ENCODE results near the gene DNLZ.
A peak's percentile ranks its signal among the peaks of the same experiment; 100 is the strongest.
"Not testable (repeated sequence)": the region's sequence is repeated elsewhere in the genome, so short reads cannot be mapped to it uniquely, and the experiment has no call there.

Gene DNLZ

GRCh38 chr9:136363106-136363948, at the start of gene DNLZ:
TSS of gene DNLZ (minus strand) at chr9:136363744. CDS start at chr9:136363714, 30 bp downstream.
- peak; percentile 98 for DNase-seq

GRCh38 chr9:136412962-136413361, 49.4 kb upstream of the DNLZ start:
- DNase-seq: no peak

- DNase-seq: peak; percentile 25
Observed at GRCh38 chr9:136411378-136411777, 47.8 kb upstream of the DNLZ start.

GRCh38 chr9:136410500-136411287, 47.1 kb upstream of the DNLZ start, which contains the start of the genes ENTR1 and PMPCA:
TSS of gene ENTR1 (minus strand) at chr9:136410614. CDS start at chr9:136410397, 217 bp downstream.
TSS of gene PMPCA (plus strand) at chr9:136410658. CDS start at chr9:136410669, 11 bp downstream.
- peak; percentile 95 for DNase-seq

GRCh38 chr9:136409557-136410455, 46.3 kb upstream of the DNLZ start:
- DNase-seq: peak; percentile 54

- peak; percentile 56 for DNase-seq
Observed at GRCh38 chr9:136407911-136408310, 44.4 kb upstream of the DNLZ start.

- DNase-seq: not testable (repeated sequence)
Observed at GRCh38 chr9:136407061-136407460, 43.5 kb upstream of the DNLZ start.

GRCh38 chr9:136405904-136406303, 42.4 kb upstream of the DNLZ start:
- DNase-seq: not testable (repeated sequence)

GRCh38 chr9:136405481-136405880, 41.9 kb upstream of the DNLZ start:
- DNase-seq: no peak

- no peak for DNase-seq
Observed at GRCh38 chr9:136404801-136405136, 41.2 kb upstream of the DNLZ start.

- DNase-seq: peak; percentile 79
Observed at GRCh38 chr9:136403915-136404800, 40.6 kb upstream of the DNLZ start.

- DNase-seq: peak; percentile 88
Observed at GRCh38 chr9:136403538-136403914, 40.0 kb upstream of the DNLZ start.

GRCh38 chr9:136402067-136402466, 38.5 kb upstream of the DNLZ start:
- DNase-seq: no peak

GRCh38 chr9:136401173-136401922, 37.8 kb upstream of the DNLZ start:
- DNase-seq: no peak

- DNase-seq: peak; percentile 95
Observed at GRCh38 chr9:136400038-136400834, 36.7 kb upstream of the DNLZ start, which contains the start of gene SNAPC4. TSS of gene SNAPC4 (minus strand) at chr9:136400170. CDS start at chr9:136398428, 1,742 bp downstream.

GRCh38 chr9:136399176-136400037, 35.9 kb upstream of the DNLZ start:
- peak; percentile 52 for DNase-seq

GRCh38 chr9:136398286-136398685, 34.7 kb upstream of the DNLZ start:
- no peak for DNase-seq

- DNase-seq: no peak
Observed at GRCh38 chr9:136397643-136398042, 34.1 kb upstream of the DNLZ start.

GRCh38 chr9:136396219-136396515, 32.6 kb upstream of the DNLZ start:
- no peak for DNase-seq
